Osteocyte (in vitro differentiated cells): ENCODE data around the gene TSPAN3. TPM values are rescaled to one million over a fixed set of nuclear protein-coding genes. Genes with fewer than 3 reads are reported as not detected.

Source experiments
- DNase-seq: peaks from one replicate; pipeline ENCODE4 v3.0.0; 2021; ENCODE audit warnings: mixed read lengths; ENCODE audit not compliant: unreplicated experiment; ENCODE audit errors: extremely low spot score
- H3K27ac Mint-ChIP-seq: one replicate; pipeline ENCODE4 v1.8.0; 2021; ENCODE audit warnings: mild to moderate bottlenecking, mixed read lengths; ENCODE audit not compliant: unreplicated experiment
- H3K27me3 Mint-ChIP-seq: one replicate; pipeline ENCODE4 v1.8.0; 2021; ENCODE audit warnings: mixed read lengths; ENCODE audit not compliant: unreplicated experiment
- H3K36me3 Mint-ChIP-seq: one replicate; pipeline ENCODE4 v1.8.0; 2021; ENCODE audit warnings: mixed read lengths; ENCODE audit not compliant: unreplicated experiment
- H3K4me1 Mint-ChIP-seq: one replicate; pipeline ENCODE4 v1.8.0; 2021; ENCODE audit warnings: mixed read lengths; ENCODE audit not compliant: unreplicated experiment
- H3K4me3 Mint-ChIP-seq: one replicate; pipeline ENCODE4 v1.8.0; 2021; ENCODE audit warnings: mild to moderate bottlenecking, moderate library complexity, mixed read lengths; ENCODE audit not compliant: unreplicated experiment
- H3K9me3 Mint-ChIP-seq: one replicate; pipeline ENCODE4 v1.8.0; 2021; ENCODE audit warnings: mixed read lengths; ENCODE audit not compliant: unreplicated experiment
- CTCF ChIP-seq: fragments of 200-600 bp; sonication (generic); IDR thresholded peaks from 2 replicates; pipeline ENCODE4 v1.5.0; 2021; ENCODE audit warnings: antibody characterized with exemption, mild to moderate bottlenecking, moderate library complexity
- total RNA-seq: library from RNA; stranded (reverse); gene quantifications from 2 replicates; pipeline ENCODE4 v1.2.1, GENCODE V29; 2021

TSPAN3 gene
- total RNA-seq, 1 donor from 2014 or later: 296 TPM

- H3K36me3 Mint-ChIP-seq: no peaks in the 10 kb centered on the region
- H3K4me3 Mint-ChIP-seq: no peak overlapping the region
- H3K9me3 Mint-ChIP-seq: no peaks in the 10 kb centered on the region
- no peaks in the 10 kb centered on the region for H3K27me3 Mint-ChIP-seq
- H3K4me1 Mint-ChIP-seq: peaks cover 20% of the 10 kb centered on the region
- no peak for DNase-seq
- no peak overlapping the region for H3K27ac Mint-ChIP-seq
- TF ChIP-seq CTCF: no peak
These were observed 52.9 kb downstream of the TSPAN3 start for GRCh38 chr15:77017761-77018720.

GRCh38 chr15:77017091-77017660, 53.7 kb downstream of the TSPAN3 start:
- no peak for DNase-seq
- H3K27me3 Mint-ChIP-seq: no peaks in the 10 kb centered on the region
- no peaks in the 10 kb centered on the region for H3K9me3 Mint-ChIP-seq
- H3K27ac Mint-ChIP-seq: no peak overlapping the region
- no peak for TF ChIP-seq CTCF
- no peaks in the 10 kb centered on the region for H3K36me3 Mint-ChIP-seq
- H3K4me1 Mint-ChIP-seq: peaks cover 14% of the 10 kb centered on the region
- no peak overlapping the region for H3K4me3 Mint-ChIP-seq

GRCh38 chr15:77016321-77016695, 54.6 kb downstream of the TSPAN3 start:
- no peaks in the 10 kb centered on the region for H3K27me3 Mint-ChIP-seq
- no peak for TF ChIP-seq CTCF
- H3K4me3 Mint-ChIP-seq: no peak overlapping the region
- peaks cover 8% of the 10 kb centered on the region for H3K4me1 Mint-ChIP-seq
- H3K27ac Mint-ChIP-seq: no peak overlapping the region
- no peaks in the 10 kb centered on the region for H3K9me3 Mint-ChIP-seq
- no peak for DNase-seq
- H3K36me3 Mint-ChIP-seq: no peaks in the 10 kb centered on the region

GRCh38 chr15:77015646-77016320, 55.1 kb downstream of the TSPAN3 start:
- no peak for TF ChIP-seq CTCF
- H3K27ac Mint-ChIP-seq: no peak overlapping the region
- peaks cover 8% of the 10 kb centered on the region for H3K4me1 Mint-ChIP-seq
- H3K27me3 Mint-ChIP-seq: no peaks in the 10 kb centered on the region
- H3K9me3 Mint-ChIP-seq: no peaks in the 10 kb centered on the region
- DNase-seq: no peak
- H3K4me3 Mint-ChIP-seq: no peak overlapping the region
- H3K36me3 Mint-ChIP-seq: no peaks in the 10 kb centered on the region
